Measurements from ENCODE around the gene KIAA1614.

- TF ChIP-seq GABPB1 (CRISPR knock-in tag; IDR thresholded peaks at IDR 0.05) (no peak), CTCF (IDR thresholded peaks at IDR 0.05) (no peak), SP1 (CRISPR knock-in tag; conservative IDR thresholded peaks at IDR 0.05) (no peak), USF2 (CRISPR knock-in tag; IDR thresholded peaks at IDR 0.05) (no peak), ZNF512 (CRISPR knock-in tag; IDR thresholded peaks at IDR 0.05; ENCODE audit: borderline replicate concordance) (no peak), ZNF281 (CRISPR knock-in tag; IDR thresholded peaks at IDR 0.05) (no peak), CREM (CRISPR knock-in tag; IDR thresholded peaks at IDR 0.05) (no peak), MAX (CRISPR knock-in tag; IDR thresholded peaks at IDR 0.05) (no peak), TP53 (CRISPR knock-in tag; IDR thresholded peaks at IDR 0.05) (no peak), STAT6 (CRISPR knock-in tag; conservative IDR thresholded peaks at IDR 0.05; ENCODE audit: low read depth) (no peak), ATF3 (CRISPR knock-in tag; conservative IDR thresholded peaks at IDR 0.05) (no peak)
These were observed 29.0 kb downstream of the KIAA1614 start for GRCh38 chr1:180941518-180942275.
